ENCODE results near the gene TMEM129. TPM values are rescaled to one million over a fixed set of nuclear protein-coding genes. Genes with fewer than 3 reads are reported as not detected.

Gene TMEM129
- total and polyA plus RNA-seq, 2 experiments from 2014 or later: 16.4 to 64.4 TPM

DNA sequence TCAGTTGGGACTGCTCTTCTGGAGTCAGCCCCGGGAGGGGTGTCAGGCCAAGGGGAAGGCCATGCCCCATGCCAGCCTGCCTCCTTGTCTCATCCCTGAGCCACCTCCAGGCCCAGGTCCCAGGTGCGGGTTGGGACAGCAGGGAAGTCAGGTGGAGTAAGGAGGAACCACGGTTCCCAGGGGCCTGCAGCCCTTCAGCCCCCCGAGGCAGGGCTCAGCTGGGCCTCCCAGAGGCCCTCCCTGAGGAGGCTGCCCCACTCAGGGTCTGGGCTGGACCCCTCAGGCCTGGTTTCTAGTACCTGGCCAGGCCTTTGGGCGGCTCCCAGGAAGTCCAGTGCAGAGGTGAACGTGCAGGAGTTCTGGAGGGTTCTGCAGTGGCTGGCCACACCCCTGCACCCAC, 48.6 kb upstream of the TMEM129 start (continued):
- TF ChIP-seq REST (IDR thresholded peaks at IDR 0.05; ENCODE audit: unreplicated experiment): no peak
- no peak for TF ChIP-seq EZH2 (IDR thresholded peaks at IDR 0.05; ENCODE audit: low read depth, unreplicated experiment)
- TF ChIP-seq JUNB (IDR thresholded peaks at IDR 0.05; ENCODE audit: unreplicated experiment): no peak
- no peak for TF ChIP-seq STAT1 (IDR thresholded peaks at IDR 0.05; ENCODE audit: unreplicated experiment)
- TF ChIP-seq EZH2phosphoT487 (IDR thresholded peaks at IDR 0.05; ENCODE audit: unreplicated experiment): no peak
- TF ChIP-seq POLR2AphosphoS5 (IDR thresholded peaks at IDR 0.05; ENCODE audit: low read depth): no peak
- TF ChIP-seq, protein P1, sequence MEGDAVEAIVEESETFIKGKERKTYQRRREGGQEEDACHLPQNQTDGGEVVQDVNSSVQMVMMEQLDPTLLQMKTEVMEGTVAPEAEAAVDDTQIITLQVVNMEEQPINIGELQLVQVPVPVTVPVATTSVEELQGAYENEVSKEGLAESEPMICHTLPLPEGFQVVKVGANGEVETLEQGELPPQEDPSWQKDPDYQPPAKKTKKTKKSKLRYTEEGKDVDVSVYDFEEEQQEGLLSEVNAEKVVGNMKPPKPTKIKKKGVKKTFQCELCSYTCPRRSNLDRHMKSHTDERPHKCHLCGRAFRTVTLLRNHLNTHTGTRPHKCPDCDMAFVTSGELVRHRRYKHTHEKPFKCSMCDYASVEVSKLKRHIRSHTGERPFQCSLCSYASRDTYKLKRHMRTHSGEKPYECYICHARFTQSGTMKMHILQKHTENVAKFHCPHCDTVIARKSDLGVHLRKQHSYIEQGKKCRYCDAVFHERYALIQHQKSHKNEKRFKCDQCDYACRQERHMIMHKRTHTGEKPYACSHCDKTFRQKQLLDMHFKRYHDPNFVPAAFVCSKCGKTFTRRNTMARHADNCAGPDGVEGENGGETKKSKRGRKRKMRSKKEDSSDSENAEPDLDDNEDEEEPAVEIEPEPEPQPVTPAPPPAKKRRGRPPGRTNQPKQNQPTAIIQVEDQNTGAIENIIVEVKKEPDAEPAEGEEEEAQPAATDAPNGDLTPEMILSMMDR (conservative IDR thresholded peaks at IDR 0.05; ENCODE audit: low read depth in 2 of 2): no peak

- Mint-ChIP-seq H3K4me1 (peaks cover 10% of the 10 kb centered on the region), H3K27ac (peak overlapping the region; percentile 82; the same call in 1 of the 2 replicates), H3K9me3 (no peaks in the 10 kb centered on the region; the same call in 2 of the 3 replicates), H3K4me3 (peak overlapping the region; percentile 66), H3K27me3 (ENCODE audit: insufficient read depth, low read depth, poor library complexity) (peaks cover 24% of the 10 kb centered on the region), H3K36me3 (ENCODE audit: low read depth) (no peaks in the 10 kb centered on the region)
- H3K4me1 ChIP-seq (ENCODE audit: insufficient read depth): peaks cover 22% of the 10 kb centered on the region
- no peaks in the 10 kb centered on the region for H3K79me2 ChIP-seq (replicated peaks; ENCODE audit: insufficient read depth)
- peak overlapping the region; percentile 49 for H3K4me3 ChIP-seq
- H3K36me3 ChIP-seq (ENCODE audit: insufficient read depth): no peaks in the 10 kb centered on the region
- no peaks in the 10 kb centered on the region for H4K20me1 ChIP-seq (replicated peaks; ENCODE audit: insufficient read depth)
- DNase-seq (ENCODE audit: low spot score) (no peak), ATAC-seq (no peak)
- no peak overlapping the region for H3K27ac ChIP-seq (ENCODE audit: low read depth)
- H2AFZ ChIP-seq: 0 out of 2 replicates have a peak overlapping the region, but pooled peaks have one; percentile 6
- no peaks in the 10 kb centered on the region for H3K27me3 ChIP-seq (ENCODE audit: insufficient read depth)
- no peaks in the 10 kb centered on the region for H3F3A ChIP-seq (replicated peaks; ENCODE audit: low read depth)
- no peaks in the 10 kb centered on the region for H3K9me2 ChIP-seq (ENCODE audit: insufficient read depth)
- peak overlapping the region; percentile 82 for H3K4me2 ChIP-seq
- TF ChIP-seq, protein P1 (conservative IDR thresholded peaks at IDR 0.05; ENCODE audit: low read depth in 2 of 2): no peak
- TF ChIP-seq EZH2phosphoT487 (IDR thresholded peaks at IDR 0.05; ENCODE audit: unreplicated experiment): no peak
These were observed 47.4 kb upstream of the TMEM129 start for GRCh38 chr4:1768367-1769034.

Measured in GM23338 (cell line).